SK-N-DZ (cell line): ENCODE results near the gene AKAP13.

Experiments
- DNase-seq: peaks from one replicate; pipeline ENCODE4 v3.0.0-alpha.2; 2015; ENCODE audit warnings: low spot score

AKAP13 gene

GRCh38 chr15:85753261-85753660 lies 372.9 kb downstream of the AKAP13 start:
- no peak for DNase-seq

- no peak for DNase-seq
Observed at GRCh38 chr15:85753791-85754452, 373.5 kb downstream of the AKAP13 start.

GRCh38 chr15:85754989-85755388 lies 374.6 kb downstream of the AKAP13 start:
- DNase-seq: no peak

- no peak for DNase-seq
Observed at GRCh38 chr15:85755471-85755870, 375.1 kb downstream of the AKAP13 start.

GRCh38 chr15:85755942-85756341 lies 375.5 kb downstream of the AKAP13 start:
- no peak for DNase-seq

- no peak for DNase-seq
Observed at GRCh38 chr15:85756411-85757072, 376.1 kb downstream of the AKAP13 start.

- DNase-seq: no peak
Observed at GRCh38 chr15:85757073-85757938, 376.9 kb downstream of the AKAP13 start.

- DNase-seq: no peak
Observed at GRCh38 chr15:85757939-85758654, 377.7 kb downstream of the AKAP13 start.

- DNase-seq: no peak
Observed at GRCh38 chr15:85758655-85758978, 378.2 kb downstream of the AKAP13 start.

GRCh38 chr15:85759376-85759775 lies 379.0 kb downstream of the AKAP13 start:
- DNase-seq: no peak

GRCh38 chr15:85760049-85760448 lies 379.6 kb downstream of the AKAP13 start:
- DNase-seq: no peak

- no peak for DNase-seq
Observed at GRCh38 chr15:85760531-85761371, 380.3 kb downstream of the AKAP13 start.

GRCh38 chr15:85761635-85762034 lies 381.2 kb downstream of the AKAP13 start:
- DNase-seq: no peak

GRCh38 chr15:85762039-85762755 lies 381.8 kb downstream of the AKAP13 start:
- no peak for DNase-seq

GRCh38 chr15:85762756-85763127 lies 382.3 kb downstream of the AKAP13 start:
- DNase-seq: no peak

- DNase-seq: no peak
Observed at GRCh38 chr15:85763157-85763556, 382.8 kb downstream of the AKAP13 start.

- no peak for DNase-seq
Observed at GRCh38 chr15:85763673-85764633, 383.6 kb downstream of the AKAP13 start.

GRCh38 chr15:85764649-85765277 lies 384.4 kb downstream of the AKAP13 start:
- no peak for DNase-seq
